ENCODE data around the gene CNR1.
A peak's percentile ranks its signal among the peaks of the same experiment; 100 is the strongest.

The CNR1 gene

GRCh38 chr6:88120635-88121034 lies 45.5 kb downstream of the CNR1 start:
- no peak for ATAC-seq
- peaks cover 7% of the 10 kb centered on the region for H3K36me3 Mint-ChIP-seq
- no peak overlapping the region for H3K27ac Mint-ChIP-seq
- no peak overlapping the region for H3K4me3 Mint-ChIP-seq
- peaks cover 11% of the 10 kb centered on the region for H3K9me3 Mint-ChIP-seq
- H3K27me3 Mint-ChIP-seq = no peaks in the 10 kb centered on the region
- peaks cover 5% of the 10 kb centered on the region for H3K4me1 Mint-ChIP-seq

GRCh38 chr6:88119769-88120168 lies 46.4 kb downstream of the CNR1 start:
- Mint-ChIP-seq H3K27ac (no peak overlapping the region), H3K4me3 (no peak overlapping the region), H3K4me1 (peaks cover 13% of the 10 kb centered on the region), H3K9me3 (peaks cover 6% of the 10 kb centered on the region), H3K27me3 (no peaks in the 10 kb centered on the region), H3K36me3 (no peaks in the 10 kb centered on the region)
- ATAC-seq = no peak

- Mint-ChIP-seq H3K27ac (no peak overlapping the region), H3K9me3 (peaks cover 3% of the 10 kb centered on the region), H3K4me3 (no peak overlapping the region), H3K27me3 (no peaks in the 10 kb centered on the region), H3K36me3 (no peaks in the 10 kb centered on the region), H3K4me1 (peaks cover 21% of the 10 kb centered on the region)
- no peak for ATAC-seq
These were observed 49.9 kb downstream of the CNR1 start for GRCh38 chr6:88116276-88116675.

- H3K36me3 Mint-ChIP-seq = no peaks in the 10 kb centered on the region
- peaks cover 3% of the 10 kb centered on the region for H3K9me3 Mint-ChIP-seq
- ATAC-seq = peak; percentile 43
- no peak overlapping the region for H3K4me3 Mint-ChIP-seq
- no peaks in the 10 kb centered on the region for H3K27me3 Mint-ChIP-seq
- H3K27ac Mint-ChIP-seq = peak overlapping the region; percentile 65
- peaks cover 21% of the 10 kb centered on the region for H3K4me1 Mint-ChIP-seq
These were observed 50.8 kb downstream of the CNR1 start for GRCh38 chr6:88115307-88115706.

- ATAC-seq = no peak
- Mint-ChIP-seq H3K36me3 (no peaks in the 10 kb centered on the region), H3K27me3 (no peaks in the 10 kb centered on the region), H3K4me1 (peaks cover 21% of the 10 kb centered on the region), H3K9me3 (peaks cover 3% of the 10 kb centered on the region), H3K27ac (peak overlapping the region; percentile 65), H3K4me3 (no peak overlapping the region)
These were observed 51.3 kb downstream of the CNR1 start for GRCh38 chr6:88114838-88115237.

- ATAC-seq = no peak
- no peak overlapping the region for H3K27ac Mint-ChIP-seq
These were observed 54.2 kb downstream of the CNR1 start for GRCh38 chr6:88111991-88112390.

GRCh38 chr6:88107241-88107640 lies 58.9 kb downstream of the CNR1 start:
- Mint-ChIP-seq H3K27me3 (no peaks in the 10 kb centered on the region), H3K9me3 (no peaks in the 10 kb centered on the region), H3K4me3 (no peak overlapping the region), H3K36me3 (no peaks in the 10 kb centered on the region), H3K27ac (no peak overlapping the region), H3K4me1 (no peaks in the 10 kb centered on the region)
- no peak for ATAC-seq

More at GRCh38 chr6:88111991-88112390, 54.2 kb downstream of the CNR1 start:
- peaks cover 3% of the 10 kb centered on the region for H3K9me3 Mint-ChIP-seq
- H3K27me3 Mint-ChIP-seq = no peaks in the 10 kb centered on the region
- H3K4me1 Mint-ChIP-seq = peaks cover 21% of the 10 kb centered on the region
- H3K4me3 Mint-ChIP-seq = no peak overlapping the region
- H3K36me3 Mint-ChIP-seq = no peaks in the 10 kb centered on the region

- no peak for ATAC-seq
- no peak overlapping the region for H3K4me3 Mint-ChIP-seq
- peaks cover under 1% of the 10 kb centered on the region for H3K27me3 Mint-ChIP-seq
- no peaks in the 10 kb centered on the region for H3K9me3 Mint-ChIP-seq
- H3K27ac Mint-ChIP-seq = no peak overlapping the region
- no peaks in the 10 kb centered on the region for H3K4me1 Mint-ChIP-seq
- H3K36me3 Mint-ChIP-seq = no peaks in the 10 kb centered on the region
These were observed 60.3 kb downstream of the CNR1 start for GRCh38 chr6:88105741-88106340.

Measured in stimulated activated memory B cell treated with anti-CD40 and anti-IgM and Interleukin-4, amounts not matched to agents 10 μg/mL and 1 μg/mL and 100 μg/mL, for 72 hours (primary cell).